Thyroid gland (tissue), 4 donors: Measurements from ENCODE around the gene OR7A5. TPM values are rescaled to one million over a fixed set of nuclear protein-coding genes. Genes with fewer than 3 reads are reported as not detected.
"Not testable (repeated sequence)": the region's sequence is repeated elsewhere in the genome, so short reads cannot be mapped to it uniquely, and the experiment has no call there.

Source experiments
- DNase-seq, 2 donors: peaks; one replicate each; pipeline ENCODE4 v3.0.0-alpha.2; 2019
- H3K27ac ChIP-seq, 3 donors: fragments of 200-600 bp; sonication (generic); 1 replicate in 2 of 3; 2 replicates in 1 of 3; pipeline ENCODE4 v1.5.1; 2016 to 2019; ENCODE audit warnings: mild to moderate bottlenecking in 1 of 3, moderate library complexity in 1 of 3
- H3K27me3 ChIP-seq: fragments of 200-600 bp; sonication (generic); one replicate; pipeline ENCODE4 v1.5.1; 2019
- H3K36me3 ChIP-seq, 2 donors: fragments of 200-600 bp; sonication (generic); one replicate each; pipeline ENCODE4 v1.5.1; 2016 to 2019
- H3K4me1 ChIP-seq, 2 donors: fragments of 200-600 bp; sonication (generic); one replicate each; pipeline ENCODE4 v1.5.1; 2017 to 2019
- H3K4me3 ChIP-seq, 3 donors: fragments of 200-600 bp; sonication (generic); replicated peaks in 1 of 3; 1 replicate in 2 of 3; 2 replicates in 1 of 3; pipeline ENCODE4 v1.5.1; 2016; ENCODE audit warnings: mild to moderate bottlenecking in 1 of 3
- H3K9me3 ChIP-seq: fragments of 200-600 bp; sonication (generic); one replicate; pipeline ENCODE4 v1.5.1; 2017
- POLR2A ChIP-seq, 2 donors: fragments of 450-650 bp; IDR thresholded peaks; one replicate each; pipeline ENCODE4 v1.6.1; 2017; ENCODE audit warnings: antibody characterized with exemption in 2 of 2, mild to moderate bottlenecking in 2 of 2, moderate library complexity in 1 of 2
- WGBS, 2 donors: methylation state at CpG; one replicate each; pipeline ENCODE4 v1.1.5; 2017; 5-methylcytosine and 5-hydroxymethylcytosine counted together
- intact Hi-C: fragments of 100-400 bp; cut with DNase I; formaldehyde crosslinking; loops from one replicate; pipeline ENCODE4 v1.15.1; 2023
- total RNA-seq, 4 donors: library from RNA; depleted of rRNA; stranded (reverse); fragments of >200 nt; gene quantifications; one replicate each; pipeline ENCODE4 v1.2.3, GENCODE V29; 2016
- TF ChIP-seq, protein P1 (sequence below), 6 experiments: fragments of 200-600 bp in 3 of 6; fragments of 450-650 bp in 3 of 6; sonication (generic) in 3 of 6; IDR thresholded peaks; one replicate each; pipeline ENCODE4 v1.5.1; 2016 to 2019; ENCODE audit warnings: antibody characterized with exemption in 6 of 6, mild to moderate bottlenecking in 2 of 6, inconsistent platforms in 1 of 6, moderate library complexity in 1 of 6

Gene OR7A5
- total RNA-seq, 4 donors from 2014 or later: not detected

DNA sequence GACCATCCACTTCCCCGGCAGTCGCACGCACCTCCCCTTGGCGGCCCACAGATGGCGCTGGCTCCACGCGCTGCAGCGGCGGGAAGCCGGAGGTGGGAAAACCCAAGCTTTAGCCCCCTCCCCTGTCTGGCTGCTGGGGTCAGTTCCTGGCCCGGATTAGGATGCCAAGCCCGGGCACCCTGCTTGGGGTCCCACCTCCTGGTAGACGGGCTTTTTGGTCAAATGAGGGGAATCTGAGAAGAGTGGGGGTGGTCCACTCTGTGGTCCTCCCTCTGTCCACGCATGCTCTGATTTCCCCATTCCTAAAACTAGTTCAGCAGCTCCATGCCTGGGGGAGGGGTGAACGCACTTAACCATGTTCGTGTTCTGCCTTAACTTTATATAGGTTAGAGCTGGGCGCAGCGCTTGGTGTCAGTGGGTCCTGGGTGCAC, 48.5 kb downstream of the OR7A5 start:
- DNase-seq: no peak
- no peaks in the 10 kb centered on the region for H3K9me3 ChIP-seq
- intact Hi-C loops: no loop called here
- H3K36me3 ChIP-seq: no peaks in the 10 kb centered on the region
- H3K4me3 ChIP-seq: no peak overlapping the region
- H3K4me1 ChIP-seq: no peaks in the 10 kb centered on the region
- TF ChIP-seq POLR2A (IDR thresholded peaks at IDR 0.05): no peak
- TF ChIP-seq, protein P1, sequence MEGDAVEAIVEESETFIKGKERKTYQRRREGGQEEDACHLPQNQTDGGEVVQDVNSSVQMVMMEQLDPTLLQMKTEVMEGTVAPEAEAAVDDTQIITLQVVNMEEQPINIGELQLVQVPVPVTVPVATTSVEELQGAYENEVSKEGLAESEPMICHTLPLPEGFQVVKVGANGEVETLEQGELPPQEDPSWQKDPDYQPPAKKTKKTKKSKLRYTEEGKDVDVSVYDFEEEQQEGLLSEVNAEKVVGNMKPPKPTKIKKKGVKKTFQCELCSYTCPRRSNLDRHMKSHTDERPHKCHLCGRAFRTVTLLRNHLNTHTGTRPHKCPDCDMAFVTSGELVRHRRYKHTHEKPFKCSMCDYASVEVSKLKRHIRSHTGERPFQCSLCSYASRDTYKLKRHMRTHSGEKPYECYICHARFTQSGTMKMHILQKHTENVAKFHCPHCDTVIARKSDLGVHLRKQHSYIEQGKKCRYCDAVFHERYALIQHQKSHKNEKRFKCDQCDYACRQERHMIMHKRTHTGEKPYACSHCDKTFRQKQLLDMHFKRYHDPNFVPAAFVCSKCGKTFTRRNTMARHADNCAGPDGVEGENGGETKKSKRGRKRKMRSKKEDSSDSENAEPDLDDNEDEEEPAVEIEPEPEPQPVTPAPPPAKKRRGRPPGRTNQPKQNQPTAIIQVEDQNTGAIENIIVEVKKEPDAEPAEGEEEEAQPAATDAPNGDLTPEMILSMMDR (IDR thresholded peaks at IDR 0.05): peak in 3 of 6 experiments; percentile 15 to 37 (median 16)
- no peaks in the 10 kb centered on the region for H3K27me3 ChIP-seq
- no peak overlapping the region for H3K27ac ChIP-seq
- WGBS, 2 donors: 20 to 26% methylated on average over 9 to 16 of the region's 18 CpGs

DNA sequence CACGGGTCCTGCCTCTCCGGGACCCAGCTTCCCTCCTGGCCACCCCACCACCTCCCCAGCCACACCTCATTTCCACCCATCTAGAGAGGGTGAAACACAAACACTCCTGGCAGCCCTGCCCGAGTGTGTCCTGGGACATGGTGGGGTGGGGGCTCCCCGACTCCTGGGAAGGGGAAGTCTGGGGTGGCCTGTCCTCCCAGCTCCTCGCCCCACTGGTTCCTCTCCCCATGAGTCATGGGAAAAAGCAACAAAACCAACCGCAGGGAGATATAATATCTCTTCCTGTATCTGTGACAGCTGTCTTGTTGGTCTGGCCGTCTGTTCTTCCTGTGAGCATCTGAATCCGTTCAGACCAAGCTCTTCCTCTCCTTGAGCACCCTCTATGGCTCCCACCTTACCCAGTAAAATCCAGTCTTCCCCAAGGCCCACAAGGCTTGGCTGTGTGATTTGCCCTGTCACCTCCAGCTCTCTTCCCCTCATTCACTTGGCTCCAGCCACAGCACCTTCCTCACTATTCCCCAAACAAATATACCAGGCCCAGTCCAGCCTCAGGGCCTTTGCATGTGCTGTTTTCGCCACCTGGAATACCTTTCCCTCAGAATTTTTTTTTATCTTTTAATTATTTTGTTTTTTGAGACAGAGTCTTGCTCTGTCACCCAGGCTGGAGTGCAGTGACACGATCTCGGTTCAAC, 49.7 kb downstream of the OR7A5 start:
- 52 to 58% methylated on average over 9 of the region's 11 CpGs for WGBS, 2 donors
- H3K27ac ChIP-seq, H3K9me3 ChIP-seq, intact Hi-C loops, H3K4me1 ChIP-seq, H3K27me3 ChIP-seq, H3K36me3 ChIP-seq, H3K4me3 ChIP-seq: not testable (repeated sequence)
- DNase-seq: peak in 1 of 2 donors; percentile 9

GRCh38 chr19:14784730-14785101, 50.3 kb downstream of the OR7A5 start:
- H3K9me3 ChIP-seq, H3K4me3 ChIP-seq, H3K27ac ChIP-seq, intact Hi-C loops, H3K27me3 ChIP-seq, H3K4me1 ChIP-seq, H3K36me3 ChIP-seq: not testable (repeated sequence)
- peak; percentile 9 for DNase-seq
- 49 to 54% methylated on average over 8 of the region's 10 CpGs for WGBS, 2 donors

- WGBS, 2 donors: 65 to 71% methylated on average over 7 to 8 of the region's 8 CpGs
Observed at GRCh38 chr19:14783410-14783998, 51.5 kb downstream of the OR7A5 start.

GRCh38 chr19:14782626-14783409, 52.2 kb downstream of the OR7A5 start:
- WGBS, 2 donors: 91 to 92% methylated on average over 16 of the region's 16 CpGs
- Histone ChIP-seq H3K4me3 (no peak overlapping the region), H3K27me3 (no peaks in the 10 kb centered on the region), H3K9me3 (no peaks in the 10 kb centered on the region), H3K27ac (no peak overlapping the region), H3K36me3 (no peaks in the 10 kb centered on the region), H3K4me1 (no peaks in the 10 kb centered on the region)
- intact Hi-C loops: no loop called here
- DNase-seq: no peak
- TF ChIP-seq, protein P1 (IDR thresholded peaks at IDR 0.05): no peak
- no peak for TF ChIP-seq POLR2A (IDR thresholded peaks at IDR 0.05)

More at GRCh38 chr19:14783410-14783998, 51.5 kb downstream of the OR7A5 start:
- H3K27me3 ChIP-seq, intact Hi-C loops, H3K36me3 ChIP-seq, H3K4me1 ChIP-seq, H3K4me3 ChIP-seq, H3K27ac ChIP-seq, DNase-seq, H3K9me3 ChIP-seq: not testable (repeated sequence)

- intact Hi-C loops, DNase-seq, H3K4me3 ChIP-seq, H3K27ac ChIP-seq, H3K9me3 ChIP-seq, H3K36me3 ChIP-seq, H3K27me3 ChIP-seq, H3K4me1 ChIP-seq: not testable (repeated sequence)
- WGBS, 2 donors: 87 to 90% methylated on average over 17 of the region's 17 CpGs
Observed at GRCh38 chr19:14781713-14782536, 53.1 kb downstream of the OR7A5 start.

GRCh38 chr19:14780622-14781225, 54.3 kb downstream of the OR7A5 start:
- H3K27ac ChIP-seq, H3K36me3 ChIP-seq, DNase-seq, H3K4me3 ChIP-seq, H3K27me3 ChIP-seq, H3K4me1 ChIP-seq, H3K9me3 ChIP-seq, intact Hi-C loops: not testable (repeated sequence)
- 68 to 75% methylated on average over 14 of the region's 14 CpGs for WGBS, 2 donors
